GM19463 (cell line): Measurements from ENCODE around the gene SV2B.

Experiments
- ATAC-seq: cut with Tn5 transposase; IDR thresholded peaks from one replicate; pipeline ENCODE4 v1.9.1; 2021; ENCODE audit warnings: mild to moderate bottlenecking, moderate library complexity; ENCODE audit not compliant: unreplicated experiment

SV2B gene

GRCh38 chr15:91101608-91101920 lies 1.5 kb downstream of the SV2B start:
- no peak for ATAC-seq

DNA sequence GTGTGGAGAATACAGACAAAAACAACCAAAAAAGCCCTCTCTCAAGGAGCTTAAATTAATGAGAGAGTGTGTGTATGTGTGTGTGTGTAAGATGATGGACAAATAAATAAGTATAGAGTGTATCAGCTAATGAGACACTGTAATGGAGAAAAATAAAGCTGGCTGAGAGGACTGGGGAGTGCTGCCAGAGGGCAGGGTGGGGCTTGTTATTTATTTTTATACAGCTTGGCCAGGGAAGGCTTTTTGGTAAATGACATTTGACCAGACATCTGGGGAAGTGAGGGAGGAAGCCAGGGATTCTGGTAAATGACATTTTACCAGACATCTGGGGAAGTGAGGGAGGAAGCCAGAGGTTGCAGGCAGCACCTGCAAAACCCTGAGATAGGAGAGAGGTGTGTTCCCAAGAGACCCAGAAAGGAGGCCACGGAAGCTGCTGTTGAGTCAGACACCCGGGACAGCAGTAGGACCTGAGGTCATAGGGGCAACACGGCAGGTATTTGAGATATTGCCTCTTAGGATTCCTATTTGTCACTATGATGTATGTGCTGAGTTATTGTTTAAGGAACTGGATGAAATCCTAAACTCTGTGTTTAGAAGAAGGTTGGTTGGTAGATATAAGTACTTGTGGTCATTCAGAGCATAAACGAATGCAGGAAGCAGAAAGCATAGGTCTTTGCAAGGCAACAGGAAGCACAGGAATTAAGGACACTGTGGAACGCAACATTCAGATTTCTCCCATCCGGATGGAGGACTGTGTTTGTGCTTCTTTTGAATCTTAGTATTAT lies 2.7 kb downstream of the SV2B start:
- no peak for ATAC-seq

DNA sequence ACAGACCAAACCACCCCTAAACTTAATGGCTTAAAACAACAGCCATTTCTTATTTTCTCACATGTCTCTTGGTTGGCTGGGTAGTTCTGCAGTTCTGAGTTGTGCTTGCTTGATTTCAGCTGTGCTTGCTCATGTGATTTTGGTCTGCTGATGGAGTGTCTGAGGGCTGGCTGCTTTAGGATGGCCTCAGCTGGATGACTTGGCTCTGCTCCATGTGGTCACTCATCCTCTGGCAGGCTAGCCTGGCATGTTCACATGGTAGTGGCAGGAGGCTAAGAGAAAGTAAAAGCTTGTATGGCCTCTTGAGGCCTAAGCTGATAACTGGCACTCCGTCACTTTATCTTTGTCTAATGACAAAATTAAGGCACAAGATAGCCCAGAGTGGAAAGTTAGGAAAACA lies 4.1 kb downstream of the SV2B start:
- ATAC-seq: no peak

GRCh38 chr15:91108421-91108820 lies 8.4 kb downstream of the SV2B start:
- no peak for ATAC-seq

DNA sequence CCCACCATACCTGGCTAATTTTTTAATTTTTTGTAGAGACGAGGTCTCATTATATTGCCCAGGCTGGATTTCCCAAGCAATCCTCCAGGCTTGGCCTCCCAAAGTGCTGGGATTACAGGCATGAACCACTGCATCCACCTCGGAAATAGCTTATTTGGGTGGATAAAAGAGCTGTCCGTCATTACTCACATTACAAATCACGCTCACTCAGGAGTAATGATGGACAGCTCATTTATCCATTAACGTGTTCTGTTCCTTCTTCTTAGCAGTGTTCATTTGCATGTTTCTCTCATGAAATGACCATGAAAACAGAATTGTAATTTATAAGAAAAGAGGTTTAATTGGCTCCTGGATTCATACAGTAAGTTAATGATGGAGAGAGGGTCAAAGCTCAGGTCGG lies 9.8 kb downstream of the SV2B start:
- no peak for ATAC-seq

GRCh38 chr15:91110407-91110806 lies 10.3 kb downstream of the SV2B start:
- ATAC-seq: no peak

DNA sequence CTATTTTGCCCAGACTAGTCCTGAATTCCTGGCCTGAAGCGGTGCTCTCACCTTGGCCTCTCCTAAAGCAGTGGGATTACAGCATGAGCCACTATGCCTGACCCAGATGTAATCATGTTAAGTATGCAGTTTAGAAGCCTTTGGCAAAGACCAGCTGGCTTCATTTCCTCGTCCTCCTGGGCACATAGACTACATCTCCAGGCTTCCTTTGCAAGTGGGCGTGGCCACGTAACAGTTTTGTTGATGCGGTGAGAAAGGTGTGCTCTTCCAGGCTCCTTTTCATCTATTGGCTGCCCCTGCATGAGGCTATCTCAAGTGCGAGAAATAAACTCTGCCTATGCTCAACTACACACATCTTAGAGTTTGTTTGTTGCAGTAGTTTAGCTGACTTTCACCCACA lies 13.0 kb downstream of the SV2B start:
- ATAC-seq: no peak

GRCh38 chr15:91114301-91114700 lies 14.2 kb downstream of the SV2B start:
- ATAC-seq: no peak

GRCh38 chr15:91116113-91117067 lies 16.3 kb downstream of the SV2B start:
- ATAC-seq: peak; percentile 92

DNA sequence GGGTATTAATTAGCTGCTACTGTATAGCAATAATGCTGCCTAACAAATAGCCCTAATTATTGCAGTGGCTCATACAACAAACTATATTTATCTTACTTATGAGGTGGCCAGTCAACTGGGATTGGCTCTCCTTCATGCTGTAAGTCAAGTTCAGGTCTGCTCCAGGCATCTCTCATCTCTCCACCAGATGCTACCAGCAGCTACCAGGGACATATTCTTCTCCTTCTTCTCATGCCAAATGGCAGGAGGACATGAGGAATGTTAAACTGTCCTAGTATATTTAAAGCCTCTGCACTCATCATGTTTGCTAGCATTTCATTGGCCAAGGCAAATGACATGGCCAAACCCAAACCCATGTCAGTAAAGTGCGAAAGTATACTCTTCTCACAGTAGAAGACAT lies 17.3 kb downstream of the SV2B start:
- no peak for ATAC-seq

GRCh38 chr15:91118817-91119590 lies 18.9 kb downstream of the SV2B start:
- no peak for ATAC-seq

DNA sequence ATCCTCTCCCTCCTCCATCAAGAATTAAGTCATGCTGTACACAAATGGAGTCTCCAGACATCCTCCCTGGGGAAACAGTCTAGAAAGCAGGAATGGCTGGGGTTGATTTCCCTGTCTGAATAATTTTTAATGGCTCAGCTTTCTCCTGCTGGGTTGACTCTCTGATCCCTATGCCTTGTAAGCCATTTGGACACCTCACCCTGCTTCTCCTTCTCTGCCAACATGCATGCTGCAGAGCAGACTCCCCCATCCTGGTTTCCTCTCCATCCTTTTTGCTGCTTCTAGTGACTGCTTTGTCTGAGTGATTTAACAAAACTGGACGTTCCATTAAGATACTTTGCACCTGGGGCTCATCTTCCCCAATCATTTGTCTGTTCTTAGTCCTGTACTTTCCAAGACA lies 22.2 kb downstream of the SV2B start:
- no peak for ATAC-seq

DNA sequence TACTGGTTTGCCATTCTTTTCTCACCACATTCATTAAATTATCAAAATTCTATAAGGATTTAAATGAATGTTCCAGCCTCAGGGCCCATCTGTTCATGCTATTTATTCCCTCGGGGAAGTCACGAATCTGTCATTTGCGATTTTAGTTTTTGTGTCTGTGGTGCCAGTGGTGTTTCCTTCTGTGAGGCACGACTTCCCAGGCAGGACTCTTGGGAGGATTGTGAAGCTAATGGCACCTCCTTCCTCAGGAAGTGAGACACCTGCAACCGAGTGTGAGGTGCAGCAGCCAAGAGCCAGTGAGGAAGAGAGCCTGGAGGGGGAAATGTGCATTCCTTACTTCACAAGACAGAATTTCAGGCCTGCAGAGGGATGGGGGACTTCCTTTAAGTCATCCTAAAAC lies 24.1 kb downstream of the SV2B start:
- no peak for ATAC-seq

DNA sequence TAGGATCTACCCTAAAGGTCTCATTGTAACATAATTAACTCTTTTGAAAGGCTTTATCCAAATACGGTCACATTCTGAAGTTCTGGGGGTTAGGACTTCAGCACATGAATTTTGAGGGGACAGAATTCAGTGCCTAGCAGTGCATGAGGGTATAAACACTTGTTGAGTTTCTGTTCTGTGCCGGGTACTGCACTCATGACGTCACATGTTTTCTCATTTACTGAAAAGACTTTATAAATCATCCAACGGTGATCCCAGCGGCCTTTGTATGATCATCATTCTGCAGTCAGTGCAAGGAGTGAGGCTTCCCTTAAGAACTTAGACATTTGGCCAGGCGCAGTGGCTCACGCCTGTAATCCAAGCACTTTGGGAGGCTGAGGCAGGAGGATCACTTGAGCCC lies 25.1 kb downstream of the SV2B start:
- no peak for ATAC-seq

DNA sequence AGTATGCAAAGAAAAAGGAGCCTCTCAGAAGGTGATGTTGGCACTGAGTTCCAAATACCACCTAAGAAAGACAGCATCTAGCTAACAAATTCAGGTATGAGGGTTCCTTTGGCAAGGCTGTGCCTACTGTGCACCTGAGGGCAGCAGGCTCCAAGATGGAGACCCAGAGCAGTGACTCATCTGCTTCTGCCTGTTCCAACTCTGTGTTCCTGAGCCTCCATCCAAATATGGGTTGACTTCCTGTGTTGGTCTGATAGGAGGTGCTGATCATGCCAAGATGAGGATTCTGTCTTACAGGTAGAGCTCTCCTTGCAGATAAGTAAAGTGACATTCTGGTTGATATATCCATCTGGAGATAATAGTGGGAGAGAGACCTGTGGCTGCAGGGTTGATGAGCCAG lies 26.0 kb downstream of the SV2B start:
- ATAC-seq: peak; percentile 56

DNA sequence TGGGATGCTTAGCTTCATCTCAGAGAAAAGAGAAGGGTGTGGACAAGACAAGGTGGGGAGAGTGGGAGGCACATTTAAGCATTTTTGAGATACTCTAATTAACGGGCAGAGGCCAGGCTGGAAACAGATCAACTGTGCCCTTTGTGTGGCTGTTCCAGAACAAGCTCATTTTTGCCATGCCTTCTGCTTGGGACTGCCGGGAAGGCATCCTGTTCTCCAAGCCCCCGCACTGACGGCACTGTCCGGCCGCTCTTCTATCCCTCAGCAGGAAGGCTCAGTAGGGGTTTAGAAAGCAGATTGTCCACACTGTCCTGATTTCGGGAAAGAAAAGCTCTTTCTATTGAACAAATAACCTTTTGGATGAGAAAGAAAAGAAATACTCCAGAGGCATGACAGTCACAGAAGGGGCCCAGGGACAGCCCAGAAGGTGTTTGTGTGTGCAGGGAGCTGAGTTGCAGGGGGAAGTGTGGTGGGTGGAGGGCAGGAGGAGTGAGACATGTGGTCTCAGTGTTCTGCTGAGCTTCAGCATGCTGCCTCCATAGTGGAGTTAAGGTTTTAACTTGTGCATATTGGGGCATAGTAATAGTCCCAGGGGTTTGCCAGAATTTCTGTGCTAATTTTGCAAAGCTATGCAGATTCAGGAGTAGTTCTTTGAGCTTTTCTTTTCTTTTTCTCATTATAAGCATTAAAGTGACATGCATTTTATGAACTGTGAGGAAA lies 27.3 kb downstream of the SV2B start:
- no peak for ATAC-seq

DNA sequence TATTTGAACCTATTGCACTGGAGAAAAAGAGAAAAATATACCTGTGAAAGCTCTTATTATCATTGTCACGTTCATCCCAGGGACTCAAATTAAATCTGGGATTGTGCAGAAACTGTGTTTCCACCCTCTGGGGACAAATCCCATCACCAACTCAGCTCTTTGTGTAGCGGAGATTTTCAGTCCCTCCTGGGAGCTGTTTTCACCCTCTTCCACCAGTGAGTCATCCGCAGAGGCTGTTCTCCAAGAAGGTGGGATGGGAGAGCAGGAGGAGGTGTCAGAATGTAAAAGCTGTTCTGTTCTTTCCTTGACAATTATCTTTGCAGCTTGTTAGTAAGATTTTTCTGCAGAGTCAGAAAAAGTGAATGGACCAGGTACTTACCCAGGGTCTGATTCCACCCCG lies 28.0 kb downstream of the SV2B start:
- ATAC-seq: no peak

GRCh38 chr15:91129436-91129835 lies 29.4 kb downstream of the SV2B start:
- ATAC-seq: no peak

GRCh38 chr15:91132079-91132478 lies 32.0 kb downstream of the SV2B start:
- ATAC-seq: no peak

GRCh38 chr15:91133511-91133910 lies 33.5 kb downstream of the SV2B start:
- no peak for ATAC-seq
